ENCODE results near the gene STX16.

GRCh38 chr20:58613061-58613854 lies 37.8 kb upstream of the STX16 start:
- TF ChIP-seq CTCF (IDR thresholded peaks at IDR 0.05; ENCODE audit: low read length) (no peak), EZH2 (IDR thresholded peaks at IDR 0.05; ENCODE audit: borderline replicate concordance, low read length) (no peak)
